Calu3 (cell line): ENCODE results near the gene PLPPR5. TPM values are rescaled to one million over a fixed set of nuclear protein-coding genes. Genes with fewer than 3 reads are reported as not detected.

ENCODE experiments used
- BruUV-seq: library from RNA; stranded (reverse); fragments of 400-500 nt; replicated peaks from 2 replicates; lab custom pipeline; 2021; lab: Mats Ljungman, UMichigan
- CTCF ChIA-PET: fragments of 300-600 bp; sonication (Branson Sonifier 250); formaldehyde crosslinking; loops from one replicate; lab custom pipeline; 2022; ENCODE audit warnings: antibody characterized with exemption; lab: Charles Lee
- DNase-seq: peaks from one replicate; pipeline ENCODE4 v3.0.0; 2022
- H3K27ac Mint-ChIP-seq: one replicate; pipeline ENCODE4 v1.8.0; 2022; ENCODE audit warnings: mixed read lengths; ENCODE audit not compliant: unreplicated experiment
- H3K27me3 Mint-ChIP-seq: one replicate; pipeline ENCODE4 v1.8.0; 2022; ENCODE audit warnings: mixed read lengths; ENCODE audit not compliant: unreplicated experiment
- H3K36me3 Mint-ChIP-seq: one replicate; pipeline ENCODE4 v1.8.0; 2022; ENCODE audit warnings: mild to moderate bottlenecking, moderate library complexity, mixed read lengths; ENCODE audit not compliant: insufficient read depth, unreplicated experiment
- H3K4me1 Mint-ChIP-seq: one replicate; pipeline ENCODE4 v1.8.0; 2022; ENCODE audit warnings: mild to moderate bottlenecking, low read depth, mixed read lengths; ENCODE audit not compliant: unreplicated experiment
- H3K4me3 Mint-ChIP-seq: one replicate; pipeline ENCODE4 v1.8.0; 2022; ENCODE audit warnings: mild to moderate bottlenecking, low read depth, moderate library complexity, mixed read lengths; ENCODE audit not compliant: unreplicated experiment
- H3K9me3 Mint-ChIP-seq: one replicate; pipeline ENCODE4 v1.8.0; 2022; ENCODE audit warnings: low read depth, mixed read lengths; ENCODE audit not compliant: unreplicated experiment
- intact Hi-C: fragments of 100-400 bp; cut with micrococcal nuclease; formaldehyde crosslinking; loops from one replicate; pipeline ENCODE4 v1.10.0; 2022; ENCODE audit not compliant: unreplicated experiment
- total RNA-seq: library from RNA; stranded (reverse); gene quantifications from 2 replicates; pipeline ENCODE4 v1.2.3, GENCODE V29; 2022
- TF ChIP-seq, protein P1 (sequence below): fragments of 200-600 bp; IDR thresholded peaks from one replicate; pipeline ENCODE4 v1.8.0; 2022; ENCODE audit warnings: antibody characterized with exemption; ENCODE audit not compliant: unreplicated experiment

PLPPR5 gene
- total RNA-seq, 1 experiment from 2014 or later, result not detected

DNA sequence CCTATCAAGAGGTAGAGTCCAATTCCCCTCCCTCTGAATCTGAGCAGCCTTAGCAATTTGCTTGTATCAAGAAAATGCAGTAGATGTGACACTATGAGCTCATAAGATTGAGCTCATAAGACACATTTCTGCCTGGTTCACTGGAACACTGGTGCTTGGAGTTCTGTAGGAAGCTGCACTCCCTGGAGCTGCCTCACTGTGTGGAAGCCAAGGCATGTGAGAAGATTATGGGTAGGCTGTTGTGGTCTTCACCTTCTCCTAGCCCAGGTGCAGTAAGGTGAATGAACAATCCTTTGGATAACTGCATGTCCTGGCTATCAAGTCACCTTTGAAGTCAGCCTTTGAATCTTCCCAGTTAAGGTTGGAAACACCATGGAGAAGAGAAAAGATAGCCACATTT is 67.3 kb downstream of the PLPPR5 start:
- no peak for DNase-seq
- no peak overlapping the region for H3K4me3 Mint-ChIP-seq
- peaks cover 11% of the 10 kb centered on the region for H3K27me3 Mint-ChIP-seq
- no peaks in the 10 kb centered on the region for H3K36me3 Mint-ChIP-seq
- H3K4me1 Mint-ChIP-seq, result peaks cover 10% of the 10 kb centered on the region
- H3K27ac Mint-ChIP-seq, result no peak overlapping the region
- H3K9me3 Mint-ChIP-seq, result peaks cover 3% of the 10 kb centered on the region
- CTCF ChIA-PET, result no interaction called here
- TF ChIP-seq, protein P1, sequence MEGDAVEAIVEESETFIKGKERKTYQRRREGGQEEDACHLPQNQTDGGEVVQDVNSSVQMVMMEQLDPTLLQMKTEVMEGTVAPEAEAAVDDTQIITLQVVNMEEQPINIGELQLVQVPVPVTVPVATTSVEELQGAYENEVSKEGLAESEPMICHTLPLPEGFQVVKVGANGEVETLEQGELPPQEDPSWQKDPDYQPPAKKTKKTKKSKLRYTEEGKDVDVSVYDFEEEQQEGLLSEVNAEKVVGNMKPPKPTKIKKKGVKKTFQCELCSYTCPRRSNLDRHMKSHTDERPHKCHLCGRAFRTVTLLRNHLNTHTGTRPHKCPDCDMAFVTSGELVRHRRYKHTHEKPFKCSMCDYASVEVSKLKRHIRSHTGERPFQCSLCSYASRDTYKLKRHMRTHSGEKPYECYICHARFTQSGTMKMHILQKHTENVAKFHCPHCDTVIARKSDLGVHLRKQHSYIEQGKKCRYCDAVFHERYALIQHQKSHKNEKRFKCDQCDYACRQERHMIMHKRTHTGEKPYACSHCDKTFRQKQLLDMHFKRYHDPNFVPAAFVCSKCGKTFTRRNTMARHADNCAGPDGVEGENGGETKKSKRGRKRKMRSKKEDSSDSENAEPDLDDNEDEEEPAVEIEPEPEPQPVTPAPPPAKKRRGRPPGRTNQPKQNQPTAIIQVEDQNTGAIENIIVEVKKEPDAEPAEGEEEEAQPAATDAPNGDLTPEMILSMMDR, result no peak
- no TSS peak for BruUV-seq
- intact Hi-C loops, result no loop called here

DNA sequence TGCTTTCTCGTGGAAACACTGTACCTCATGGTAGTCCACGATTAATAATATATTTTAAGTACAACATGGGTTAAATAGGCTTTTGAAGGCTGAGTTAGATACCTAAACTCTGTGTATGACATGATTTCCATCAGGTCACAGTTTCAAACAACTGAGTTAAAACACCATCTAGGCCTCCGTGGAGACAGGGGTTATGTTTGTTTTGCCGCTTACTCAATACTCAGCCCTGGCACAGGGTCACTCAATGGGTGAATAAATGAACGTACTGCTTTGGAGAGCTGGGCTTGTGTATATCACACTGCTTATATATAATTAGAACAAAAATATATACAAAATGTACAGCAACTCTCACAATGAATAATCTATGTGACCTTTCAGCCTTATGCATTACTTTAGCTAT is 72.5 kb downstream of the PLPPR5 start:
- intact Hi-C loops, result no loop called here
- CTCF ChIA-PET, result no interaction called here
- H3K36me3 Mint-ChIP-seq, result no peaks in the 10 kb centered on the region
- H3K27me3 Mint-ChIP-seq, result peaks cover 11% of the 10 kb centered on the region
- no TSS peak for BruUV-seq
- H3K27ac Mint-ChIP-seq, result no peak overlapping the region
- no peaks in the 10 kb centered on the region for H3K9me3 Mint-ChIP-seq
- H3K4me3 Mint-ChIP-seq, result no peak overlapping the region
- H3K4me1 Mint-ChIP-seq, result no peaks in the 10 kb centered on the region
- TF ChIP-seq, protein P1, result no peak
- no peak for DNase-seq

DNA sequence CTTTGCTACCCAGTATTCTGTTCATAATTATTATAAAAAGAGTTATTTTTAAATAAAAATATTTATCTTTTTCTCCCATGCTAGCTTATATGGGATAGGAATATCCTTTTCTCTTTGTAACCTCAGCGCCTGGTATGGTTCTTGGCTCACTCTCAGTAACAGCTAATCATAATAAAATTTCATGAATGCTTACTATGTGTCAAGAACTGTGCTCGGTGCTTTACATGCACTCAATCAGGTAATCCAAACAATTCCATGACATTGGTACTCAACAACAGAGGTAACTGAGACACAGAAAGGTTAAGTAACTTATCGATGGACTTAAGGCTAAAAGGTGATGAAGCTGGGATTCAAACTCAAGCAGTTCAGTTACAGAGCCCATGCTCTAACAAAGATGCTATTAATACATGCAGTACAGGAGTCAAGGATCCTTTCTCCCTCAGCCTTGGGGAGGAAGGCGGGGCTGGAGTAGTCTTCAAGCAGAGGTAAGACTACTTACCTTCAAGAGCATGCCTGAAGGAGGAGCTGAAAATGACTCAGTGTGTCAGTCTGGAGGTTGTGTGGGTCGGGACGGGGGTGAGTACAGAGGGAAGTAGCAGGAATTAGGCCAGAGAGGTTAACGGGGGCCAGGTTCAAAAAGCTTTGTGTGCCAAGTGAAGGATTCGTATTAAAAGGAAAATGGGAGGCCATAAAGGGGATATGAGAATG is 73.4 kb downstream of the PLPPR5 start:
- no peaks in the 10 kb centered on the region for H3K36me3 Mint-ChIP-seq
- H3K4me3 Mint-ChIP-seq, result no peak overlapping the region
- DNase-seq, result no peak
- H3K4me1 Mint-ChIP-seq, result no peaks in the 10 kb centered on the region
- no peak overlapping the region for H3K27ac Mint-ChIP-seq
- H3K9me3 Mint-ChIP-seq, result no peaks in the 10 kb centered on the region
- peaks cover 11% of the 10 kb centered on the region for H3K27me3 Mint-ChIP-seq
- TF ChIP-seq, protein P1, result no peak
- CTCF ChIA-PET, result interaction anchor here (0.5 to 0.6 kb wide), 2 partner anchors 10 to 349 kb away, joined by 4 read pairs; no protein-coding TSS in a partner anchor
- BruUV-seq, result no TSS peak
- intact Hi-C loops, result no loop called here

DNA sequence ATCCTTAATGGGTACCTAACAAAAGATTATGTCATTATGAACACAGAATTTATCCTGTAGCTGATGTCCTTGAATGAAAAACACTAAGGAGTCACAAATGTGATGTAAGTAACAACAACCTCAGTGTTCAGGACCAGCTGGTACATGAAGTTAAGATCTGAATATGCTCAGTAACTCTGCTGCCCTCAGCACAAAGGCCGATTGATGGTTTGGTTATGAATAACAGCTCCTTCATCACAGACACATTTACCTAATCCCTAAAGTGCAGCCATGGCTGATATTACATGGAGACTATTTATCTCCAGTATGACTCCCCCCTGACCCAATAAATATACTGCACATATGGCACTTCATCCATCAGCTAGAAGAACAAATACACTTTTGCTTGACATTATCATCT is 75.2 kb downstream of the PLPPR5 start:
- Mint-ChIP-seq H3K9me3 (no peaks in the 10 kb centered on the region), H3K4me3 (no peak overlapping the region), H3K27me3 (peaks cover 10% of the 10 kb centered on the region), H3K27ac (no peak overlapping the region), H3K4me1 (no peaks in the 10 kb centered on the region), H3K36me3 (no peaks in the 10 kb centered on the region)
- TF ChIP-seq, protein P1, result no peak
- CTCF ChIA-PET, result no interaction called here
- no TSS peak for BruUV-seq
- no peak for DNase-seq
- intact Hi-C loops, result no loop called here
